ENCODE measurements around the gene RELN. TPM values are rescaled to one million over a fixed set of nuclear protein-coding genes. Genes with fewer than 3 reads are reported as not detected.
"Not testable (repeated sequence)": the region's sequence is repeated elsewhere in the genome, so short reads cannot be mapped to it uniquely, and the experiment has no call there.

The RELN gene
- total RNA-seq, 1 experiment from 2014 or later, result 0.20 TPM

DNA sequence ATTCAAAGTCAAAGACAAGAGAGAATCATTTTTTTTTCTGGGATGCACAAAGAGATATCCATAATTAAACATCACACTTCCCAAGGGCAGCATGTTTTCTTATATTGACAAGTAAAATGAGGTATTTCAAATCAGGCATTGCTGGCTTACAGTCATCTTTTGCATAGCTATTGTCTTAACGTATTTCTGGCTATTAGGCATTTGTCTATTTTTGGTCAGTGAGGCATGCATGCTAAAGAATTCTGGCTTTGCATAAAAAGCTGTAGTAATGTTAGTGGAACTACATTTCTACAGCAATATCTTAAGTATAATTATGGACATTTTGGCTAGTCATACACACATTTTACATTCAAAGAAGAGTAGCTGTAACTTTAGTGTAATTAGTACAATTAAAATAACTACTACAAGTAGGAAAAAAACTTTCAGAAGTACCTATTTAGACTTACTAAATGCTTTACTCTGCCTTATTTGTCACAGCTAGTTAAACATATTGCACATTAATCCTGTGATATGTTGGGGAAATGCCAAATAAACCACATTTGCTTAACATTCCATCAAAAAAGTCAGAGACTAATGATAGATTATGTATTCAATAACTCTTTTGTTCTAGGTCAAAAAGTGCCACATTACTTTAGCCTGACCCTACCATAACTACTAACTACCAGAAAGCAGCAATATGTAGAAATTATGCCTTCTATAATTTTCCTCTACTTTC, 76.4 kb downstream of the RELN start:
- Histone ChIP-seq H3K9me3 (ENCODE audit: control insufficient read depth in 1 of 2, insufficient read depth in 1 of 2, low read depth in 1 of 2, low read length in 2 of 2) (no peaks in the 10 kb centered on the region), H4K20me1 (ENCODE audit: insufficient read depth) (no peaks in the 10 kb centered on the region; the same call in 1 of the 2 replicates), H2AFZ (ENCODE audit: low read depth, low read length, poor library complexity, severe bottlenecking) (no peak overlapping the region), H3K9me2 (ENCODE audit: insufficient read depth) (no peaks in the 10 kb centered on the region), H3K36me3 (ENCODE audit: control insufficient read depth in 1 of 2, insufficient read depth in 2 of 2, low read length in 2 of 2) (no peaks in the 10 kb centered on the region), H3K27ac (ENCODE audit: low read depth, low read length) (no peak overlapping the region), H3K9ac (ENCODE audit: low read length) (no peak overlapping the region), H3K4me2 (ENCODE audit: low read length) (no peak overlapping the region), H3K79me2 (ENCODE audit: insufficient read depth, low read length) (no peaks in the 10 kb centered on the region), H3K27me3 (ENCODE audit: insufficient read depth, low read length) (peaks cover 21% of the 10 kb centered on the region), H3K4me3 (replicated peaks in 1 of 2; ENCODE audit: low read depth in 1 of 2, low read length in 2 of 2) (no peak overlapping the region), H3K4me1 (ENCODE audit: control insufficient read depth in 1 of 2, insufficient read depth in 2 of 2, low read length in 2 of 2) (no peaks in the 10 kb centered on the region)
- no TSS peak for BruUV-seq (replicated peaks)
- DNase-seq (ENCODE audit: low read depth, low spot score), result no peak
- ChIA-PET RAD21 (ENCODE audit: low non-redundant PET in 1 of 2, low total read pairs in 2 of 2, uncharacterized antibody in 2 of 2, unreplicated experiment in 2 of 2) (no interaction called here), CTCF (no interaction called here), POLR2A (no interaction called here)
- intact Hi-C loops (cut with micrococcal nuclease), result no loop called here
- no peak for TF ChIP-seq ELF1 (IDR thresholded peaks at IDR 0.05; ENCODE audit: borderline replicate concordance, low read depth)
- no peak for TF ChIP-seq EGR1 (IDR thresholded peaks at IDR 0.05; ENCODE audit: low read depth)
- TF ChIP-seq CBX3 (IDR thresholded peaks at IDR 0.05; ENCODE audit: low read depth), result no peak
- TF ChIP-seq EZH2 (IDR thresholded peaks at IDR 0.05), result no peak
- TF ChIP-seq, protein P1, sequence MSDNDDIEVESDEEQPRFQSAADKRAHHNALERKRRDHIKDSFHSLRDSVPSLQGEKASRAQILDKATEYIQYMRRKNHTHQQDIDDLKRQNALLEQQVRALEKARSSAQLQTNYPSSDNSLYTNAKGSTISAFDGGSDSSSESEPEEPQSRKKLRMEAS (IDR thresholded peaks at IDR 0.05), result no peak
- TF ChIP-seq, protein P2, sequence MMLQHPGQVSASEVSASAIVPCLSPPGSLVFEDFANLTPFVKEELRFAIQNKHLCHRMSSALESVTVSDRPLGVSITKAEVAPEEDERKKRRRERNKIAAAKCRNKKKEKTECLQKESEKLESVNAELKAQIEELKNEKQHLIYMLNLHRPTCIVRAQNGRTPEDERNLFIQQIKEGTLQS (IDR thresholded peaks at IDR 0.05), result no peak
- TF ChIP-seq EZH2phosphoT487 (IDR thresholded peaks at IDR 0.05; ENCODE audit: borderline replicate concordance), result no peak
- TF ChIP-seq SP1 (IDR thresholded peaks at IDR 0.05; ENCODE audit: low read depth), result no peak
- TF ChIP-seq ZNF274 (IDR thresholded peaks at IDR 0.05; ENCODE audit: low read depth, low read length), result no peak
- TF ChIP-seq, protein P3, sequence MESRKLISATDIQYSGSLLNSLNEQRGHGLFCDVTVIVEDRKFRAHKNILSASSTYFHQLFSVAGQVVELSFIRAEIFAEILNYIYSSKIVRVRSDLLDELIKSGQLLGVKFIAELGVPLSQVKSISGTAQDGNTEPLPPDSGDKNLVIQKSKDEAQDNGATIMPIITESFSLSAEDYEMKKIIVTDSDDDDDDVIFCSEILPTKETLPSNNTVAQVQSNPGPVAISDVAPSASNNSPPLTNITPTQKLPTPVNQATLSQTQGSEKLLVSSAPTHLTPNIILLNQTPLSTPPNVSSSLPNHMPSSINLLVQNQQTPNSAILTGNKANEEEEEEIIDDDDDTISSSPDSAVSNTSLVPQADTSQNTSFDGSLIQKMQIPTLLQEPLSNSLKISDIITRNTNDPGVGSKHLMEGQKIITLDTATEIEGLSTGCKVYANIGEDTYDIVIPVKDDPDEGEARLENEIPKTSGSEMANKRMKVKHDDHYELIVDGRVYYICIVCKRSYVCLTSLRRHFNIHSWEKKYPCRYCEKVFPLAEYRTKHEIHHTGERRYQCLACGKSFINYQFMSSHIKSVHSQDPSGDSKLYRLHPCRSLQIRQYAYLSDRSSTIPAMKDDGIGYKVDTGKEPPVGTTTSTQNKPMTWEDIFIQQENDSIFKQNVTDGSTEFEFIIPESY (IDR thresholded peaks at IDR 0.05; ENCODE audit: extremely low read depth, insufficient replicate concordance, low read length), result no peak
- no peak for TF ChIP-seq POLR2AphosphoS5 (IDR thresholded peaks at IDR 0.05; ENCODE audit: low read depth, low read length)
- no peak for TF ChIP-seq ZFX (IDR thresholded peaks at IDR 0.05)
- TF ChIP-seq CEBPB (IDR thresholded peaks at IDR 0.05; ENCODE audit: low read depth), result no peak
- no peak for TF ChIP-seq YY1 (IDR thresholded peaks at IDR 0.05; ENCODE audit: extremely low read depth, insufficient replicate concordance, low read depth, low read length)
- TF ChIP-seq, protein P4, sequence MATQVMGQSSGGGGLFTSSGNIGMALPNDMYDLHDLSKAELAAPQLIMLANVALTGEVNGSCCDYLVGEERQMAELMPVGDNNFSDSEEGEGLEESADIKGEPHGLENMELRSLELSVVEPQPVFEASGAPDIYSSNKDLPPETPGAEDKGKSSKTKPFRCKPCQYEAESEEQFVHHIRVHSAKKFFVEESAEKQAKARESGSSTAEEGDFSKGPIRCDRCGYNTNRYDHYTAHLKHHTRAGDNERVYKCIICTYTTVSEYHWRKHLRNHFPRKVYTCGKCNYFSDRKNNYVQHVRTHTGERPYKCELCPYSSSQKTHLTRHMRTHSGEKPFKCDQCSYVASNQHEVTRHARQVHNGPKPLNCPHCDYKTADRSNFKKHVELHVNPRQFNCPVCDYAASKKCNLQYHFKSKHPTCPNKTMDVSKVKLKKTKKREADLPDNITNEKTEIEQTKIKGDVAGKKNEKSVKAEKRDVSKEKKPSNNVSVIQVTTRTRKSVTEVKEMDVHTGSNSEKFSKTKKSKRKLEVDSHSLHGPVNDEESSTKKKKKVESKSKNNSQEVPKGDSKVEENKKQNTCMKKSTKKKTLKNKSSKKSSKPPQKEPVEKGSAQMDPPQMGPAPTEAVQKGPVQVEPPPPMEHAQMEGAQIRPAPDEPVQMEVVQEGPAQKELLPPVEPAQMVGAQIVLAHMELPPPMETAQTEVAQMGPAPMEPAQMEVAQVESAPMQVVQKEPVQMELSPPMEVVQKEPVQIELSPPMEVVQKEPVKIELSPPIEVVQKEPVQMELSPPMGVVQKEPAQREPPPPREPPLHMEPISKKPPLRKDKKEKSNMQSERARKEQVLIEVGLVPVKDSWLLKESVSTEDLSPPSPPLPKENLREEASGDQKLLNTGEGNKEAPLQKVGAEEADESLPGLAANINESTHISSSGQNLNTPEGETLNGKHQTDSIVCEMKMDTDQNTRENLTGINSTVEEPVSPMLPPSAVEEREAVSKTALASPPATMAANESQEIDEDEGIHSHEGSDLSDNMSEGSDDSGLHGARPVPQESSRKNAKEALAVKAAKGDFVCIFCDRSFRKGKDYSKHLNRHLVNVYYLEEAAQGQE (IDR thresholded peaks at IDR 0.05; ENCODE audit: low read depth), result no peak
- no peak for ATAC-seq

DNA sequence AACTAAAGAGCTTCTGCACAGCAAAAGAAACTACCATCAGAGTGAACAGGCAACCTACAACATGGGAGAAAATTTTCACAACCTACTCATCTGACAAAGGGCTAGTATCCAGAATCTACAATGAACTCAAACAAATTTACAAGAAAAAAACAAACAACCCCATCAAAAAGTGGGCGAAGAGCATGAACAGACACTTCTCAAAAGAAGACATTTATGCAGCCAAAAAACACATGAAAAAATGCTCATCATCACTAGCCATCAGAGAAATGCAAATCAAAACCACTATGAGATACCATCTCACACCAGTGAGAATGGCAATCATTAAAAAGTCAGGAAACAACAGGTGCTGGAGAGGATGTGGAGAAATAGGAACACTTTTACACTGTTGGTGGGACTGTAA, 78.4 kb downstream of the RELN start:
- H3K27ac ChIP-seq (ENCODE audit: low read depth, low read length); RAD21 ChIA-PET (ENCODE audit: low non-redundant PET in 1 of 2, low total read pairs in 2 of 2, uncharacterized antibody in 2 of 2, unreplicated experiment in 2 of 2); H3K4me2 ChIP-seq (ENCODE audit: low read length); H3K36me3 ChIP-seq (ENCODE audit: control insufficient read depth in 1 of 2, insufficient read depth in 2 of 2, low read length in 2 of 2); H2AFZ ChIP-seq (ENCODE audit: low read depth, low read length, poor library complexity, severe bottlenecking); ATAC-seq; CTCF ChIA-PET; H3K4me1 ChIP-seq (ENCODE audit: control insufficient read depth in 1 of 2, insufficient read depth in 2 of 2, low read length in 2 of 2); DNase-seq (ENCODE audit: low read depth, low spot score); H3K9ac ChIP-seq (ENCODE audit: low read length); intact Hi-C loops (cut with micrococcal nuclease); H3K9me3 ChIP-seq (ENCODE audit: control insufficient read depth in 1 of 2, insufficient read depth in 1 of 2, low read depth in 1 of 2, low read length in 2 of 2); H3K4me3 ChIP-seq (replicated peaks in 1 of 2; ENCODE audit: low read depth in 1 of 2, low read length in 2 of 2); H3K79me2 ChIP-seq (ENCODE audit: insufficient read depth, low read length); H4K20me1 ChIP-seq (ENCODE audit: insufficient read depth); BruUV-seq (replicated peaks); POLR2A ChIA-PET; H3K9me2 ChIP-seq (ENCODE audit: insufficient read depth): not testable (repeated sequence)
- H3K27me3 ChIP-seq (ENCODE audit: insufficient read depth, low read length), result peaks cover 18% of the 10 kb centered on the region

All from HCT116 (cell line).